GM18520 (cell line): ENCODE data around the gene ZCCHC3.
"Not testable (repeated sequence)": the region's sequence is repeated elsewhere in the genome, so short reads cannot be mapped to it uniquely, and the experiment has no call there.

Experiments
- ATAC-seq: cut with Tn5 transposase; IDR thresholded peaks from one replicate; pipeline ENCODE4 v1.9.1; 2021; ENCODE audit not compliant: unreplicated experiment

Gene ZCCHC3

DNA sequence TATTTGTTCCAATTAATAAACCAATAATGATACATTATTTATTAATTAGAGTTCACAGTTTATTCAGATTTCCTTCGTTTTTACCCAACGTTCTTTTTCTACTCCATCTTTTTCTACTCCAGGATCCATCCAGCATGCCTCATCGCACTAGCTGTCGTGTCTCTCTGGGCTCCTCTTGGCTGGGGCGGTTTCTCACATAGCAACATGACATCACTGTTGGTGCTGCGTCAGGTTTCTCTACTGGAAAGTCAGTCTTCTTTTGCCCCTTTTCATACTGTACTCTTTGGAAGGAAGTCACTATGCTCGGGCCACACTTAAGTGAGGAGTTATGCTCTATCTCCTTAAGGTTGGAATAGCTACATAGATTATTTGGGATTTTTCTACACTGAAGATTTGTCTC is 14.2 kb downstream of the ZCCHC3 start:
- ATAC-seq = no peak

DNA sequence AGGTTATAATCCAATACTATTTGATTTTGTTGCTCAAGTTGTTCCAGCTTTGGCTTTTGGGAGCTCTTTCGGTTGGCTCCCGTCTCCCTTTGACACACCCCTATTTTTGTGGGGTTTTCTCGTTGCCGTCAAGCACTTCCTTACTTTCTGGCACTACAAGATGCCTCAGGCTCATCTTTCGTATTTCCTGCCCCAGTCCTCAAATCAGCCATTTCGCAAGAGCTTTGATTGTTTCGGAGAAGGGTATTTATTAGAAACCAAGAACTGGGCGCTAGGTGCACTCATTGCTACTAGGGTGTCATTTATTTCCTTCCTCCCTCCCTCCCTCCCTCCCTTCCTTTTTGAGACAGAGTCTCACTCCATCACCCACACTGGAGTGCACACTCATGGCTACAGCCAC is 14.7 kb downstream of the ZCCHC3 start:
- ATAC-seq = no peak

DNA sequence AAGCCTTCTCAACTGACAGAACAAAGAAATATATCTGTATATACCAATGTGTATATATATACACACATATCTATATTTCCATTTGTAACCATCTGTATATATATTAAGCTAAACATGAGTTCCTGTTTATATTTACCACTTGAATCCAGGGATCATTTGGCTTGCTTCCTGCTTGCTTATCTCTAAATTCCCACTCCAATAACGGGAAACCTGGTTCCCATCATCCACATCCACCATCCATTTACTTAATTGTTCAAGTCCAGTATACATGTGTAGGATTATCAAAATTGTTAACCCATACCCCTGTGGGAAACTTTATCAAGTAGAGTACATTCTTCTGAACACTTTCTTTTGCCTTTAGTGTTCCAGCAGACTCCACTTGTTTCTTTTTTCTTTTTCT is 15.5 kb downstream of the ZCCHC3 start:
- ATAC-seq = no peak

DNA sequence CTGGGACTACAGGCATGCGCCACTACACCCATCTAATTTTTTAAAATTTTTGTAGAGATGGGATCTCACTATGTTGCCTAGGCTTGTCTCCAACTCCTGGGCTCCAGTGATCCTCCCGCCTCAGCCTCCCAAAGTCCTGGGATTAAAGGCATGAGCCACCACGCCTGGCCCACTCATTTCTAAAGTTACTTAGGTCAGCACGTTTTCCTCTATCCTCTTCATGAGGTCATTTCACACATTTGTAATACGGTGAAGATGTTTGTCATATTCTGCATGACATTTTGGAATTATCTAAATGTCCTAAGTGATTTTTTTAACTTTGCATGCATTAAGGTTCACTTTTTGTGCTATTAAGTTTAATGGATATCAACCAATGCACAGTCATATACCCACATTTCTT is 16.0 kb downstream of the ZCCHC3 start:
- ATAC-seq = no peak

DNA sequence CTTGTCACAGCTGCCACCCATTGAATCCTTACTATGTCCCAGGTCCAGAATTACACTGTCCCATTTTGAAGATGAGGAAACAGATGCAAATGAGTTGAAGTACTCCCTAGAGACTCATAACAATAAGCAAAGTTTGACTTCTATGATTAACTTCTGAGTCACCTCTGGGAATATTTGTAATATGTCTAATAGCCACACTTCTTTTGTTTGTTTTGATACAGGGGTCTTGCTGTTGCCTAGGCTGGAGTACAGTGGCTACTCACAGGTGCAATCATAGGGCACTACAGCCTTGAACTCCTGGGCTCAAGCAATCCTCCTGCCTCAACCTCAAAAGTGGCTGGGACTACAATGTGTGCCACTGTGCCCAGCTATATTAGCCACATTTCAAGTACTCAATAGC is 16.6 kb downstream of the ZCCHC3 start:
- no peak for ATAC-seq

DNA sequence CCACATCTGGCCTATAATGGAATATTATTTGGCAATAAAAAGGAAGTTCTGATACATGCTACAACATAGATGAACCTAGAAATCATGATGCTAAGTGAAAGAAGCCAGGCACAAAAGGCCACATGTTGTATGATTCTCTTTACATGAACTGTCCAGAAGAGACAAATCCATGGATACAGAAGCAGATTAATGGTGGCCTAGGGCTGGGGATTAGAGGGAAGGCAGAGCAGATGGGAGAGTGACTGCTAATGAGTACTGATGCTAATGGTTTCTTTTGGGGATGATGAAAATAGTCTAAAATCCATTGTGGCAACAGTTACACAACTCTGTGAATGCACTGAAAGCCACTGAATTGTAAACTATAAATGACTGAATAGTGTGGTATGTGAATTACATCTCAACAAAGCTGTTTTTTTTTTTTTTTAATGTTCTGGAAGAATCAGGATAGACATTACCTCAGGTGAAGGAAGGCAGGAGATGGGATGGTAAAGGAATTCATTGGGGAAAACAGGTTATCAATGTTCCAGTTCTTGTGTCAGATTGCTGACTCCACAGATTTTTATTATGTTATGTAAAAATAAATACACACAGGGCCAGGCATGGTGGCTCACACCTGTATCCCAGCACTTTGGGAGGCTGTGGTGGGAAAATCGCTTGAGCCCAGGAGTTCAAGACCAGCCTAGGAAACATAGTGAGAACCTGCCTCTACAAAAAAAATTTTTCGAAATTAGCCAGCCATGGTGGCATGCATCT is 19.1 kb downstream of the ZCCHC3 start:
- no peak for ATAC-seq

DNA sequence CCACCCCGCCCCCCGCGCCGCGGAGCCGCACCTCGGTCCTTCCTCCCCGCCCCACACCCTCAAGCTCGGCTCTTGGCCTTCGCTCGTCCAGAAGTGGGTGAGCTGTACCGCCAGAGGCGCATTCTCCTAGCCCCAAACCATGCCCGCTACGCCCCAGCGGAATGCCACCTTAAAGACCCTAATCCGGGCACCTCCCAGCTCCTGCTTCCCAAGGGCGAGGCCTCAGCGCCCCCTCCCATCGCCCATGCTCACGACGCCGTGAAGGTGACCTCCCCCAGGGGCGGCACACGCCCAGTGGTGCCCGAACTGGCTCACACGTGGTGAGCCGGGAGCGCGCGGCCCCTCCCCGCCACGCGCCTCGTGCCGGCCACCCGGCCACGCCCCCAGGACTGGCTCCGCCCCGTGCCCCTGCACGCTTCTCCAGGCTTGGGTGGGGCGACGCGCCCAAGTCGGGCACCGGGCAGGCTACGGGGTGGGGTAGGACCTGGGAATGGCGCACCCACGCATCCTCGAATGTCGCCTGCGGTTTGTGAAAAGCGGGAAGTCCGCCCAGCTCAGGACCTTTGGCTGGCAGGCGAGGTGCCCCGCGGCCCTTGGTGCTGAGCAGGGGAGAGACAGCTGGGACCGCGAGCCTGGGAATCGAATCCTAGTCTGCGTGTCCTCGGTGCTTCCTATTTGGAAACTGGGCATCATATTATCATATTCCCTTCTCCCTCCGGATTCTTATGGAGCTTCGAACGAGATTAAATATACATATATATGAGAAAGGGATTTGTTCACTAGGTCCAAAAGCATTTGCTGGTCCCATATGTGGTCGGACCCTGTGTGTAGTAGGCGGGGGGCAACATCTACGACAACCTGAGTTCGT is 27.0 kb downstream of the ZCCHC3 start:
- peak; percentile 43 for ATAC-seq

DNA sequence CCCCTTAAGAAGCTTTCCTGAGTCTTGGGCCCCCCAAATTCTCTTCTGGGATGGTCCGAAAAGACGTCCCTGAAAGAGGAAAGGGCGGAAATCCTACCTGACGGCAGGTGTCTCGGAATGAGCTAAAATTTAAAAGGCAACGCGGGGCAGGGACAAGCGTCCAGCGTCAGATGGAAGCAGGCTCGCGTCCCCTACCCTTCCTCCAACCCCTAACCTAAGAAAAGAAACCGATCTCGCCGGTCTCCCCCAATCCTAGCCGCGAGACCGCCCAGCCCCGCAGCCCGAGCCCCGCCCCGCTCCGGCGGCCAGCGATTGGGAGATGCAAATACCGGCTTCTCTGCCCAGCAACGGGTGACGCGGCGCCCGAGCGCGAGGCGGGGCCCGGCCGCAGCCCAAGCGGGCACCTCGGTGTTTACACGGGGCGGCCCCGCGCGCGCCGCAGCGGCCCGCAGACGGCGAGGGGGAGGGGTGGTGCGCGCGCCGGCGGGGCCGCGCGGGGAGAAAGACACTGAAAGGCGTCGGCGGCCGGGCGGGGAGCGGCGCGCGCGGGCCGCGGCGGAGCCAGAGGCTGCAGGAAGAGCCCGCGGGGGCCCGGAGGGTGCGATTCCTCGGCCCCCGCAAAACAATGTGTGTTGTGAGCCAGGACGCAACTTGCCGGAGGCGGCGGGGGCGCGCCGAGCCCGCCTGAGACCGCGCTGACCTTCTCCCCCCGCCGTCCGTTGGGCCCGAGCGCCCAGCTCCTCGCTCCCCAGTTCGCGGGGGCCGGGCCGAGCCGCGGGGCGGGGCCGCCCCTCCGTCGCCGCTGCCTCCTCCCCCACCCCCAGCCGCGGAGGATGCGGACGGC is 27.9 kb downstream of the ZCCHC3 start, which contains the start of gene SOX12:
Gene SOX12, plus strand, starts transcription at position 508 of the 844 bp plus-strand sequence. CDS start 373 bp downstream, outside the sequence.
- peak; percentile 79 for ATAC-seq

DNA sequence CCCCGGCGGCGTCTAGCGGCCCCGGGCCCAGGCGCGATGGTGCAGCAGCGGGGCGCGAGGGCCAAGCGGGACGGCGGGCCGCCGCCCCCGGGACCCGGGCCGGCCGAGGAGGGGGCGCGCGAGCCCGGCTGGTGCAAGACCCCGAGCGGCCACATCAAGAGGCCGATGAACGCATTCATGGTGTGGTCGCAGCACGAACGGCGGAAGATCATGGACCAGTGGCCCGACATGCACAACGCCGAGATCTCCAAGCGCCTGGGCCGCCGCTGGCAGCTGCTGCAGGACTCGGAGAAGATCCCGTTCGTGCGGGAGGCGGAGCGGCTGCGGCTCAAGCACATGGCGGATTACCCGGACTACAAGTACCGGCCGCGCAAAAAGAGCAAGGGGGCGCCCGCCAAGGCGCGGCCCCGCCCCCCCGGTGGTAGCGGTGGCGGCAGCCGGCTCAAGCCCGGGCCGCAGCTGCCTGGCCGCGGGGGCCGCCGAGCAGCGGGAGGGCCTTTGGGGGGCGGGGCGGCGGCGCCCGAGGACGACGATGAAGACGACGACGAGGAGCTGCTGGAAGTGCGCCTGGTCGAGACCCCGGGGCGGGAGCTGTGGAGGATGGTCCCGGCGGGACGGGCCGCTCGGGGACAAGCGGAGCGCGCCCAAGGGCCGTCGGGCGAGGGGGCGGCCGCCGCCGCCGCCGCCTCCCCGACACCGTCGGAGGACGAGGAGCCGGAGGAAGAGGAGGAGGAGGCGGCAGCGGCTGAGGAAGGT is 28.7 kb downstream of the ZCCHC3 start:
- no peak for ATAC-seq

DNA sequence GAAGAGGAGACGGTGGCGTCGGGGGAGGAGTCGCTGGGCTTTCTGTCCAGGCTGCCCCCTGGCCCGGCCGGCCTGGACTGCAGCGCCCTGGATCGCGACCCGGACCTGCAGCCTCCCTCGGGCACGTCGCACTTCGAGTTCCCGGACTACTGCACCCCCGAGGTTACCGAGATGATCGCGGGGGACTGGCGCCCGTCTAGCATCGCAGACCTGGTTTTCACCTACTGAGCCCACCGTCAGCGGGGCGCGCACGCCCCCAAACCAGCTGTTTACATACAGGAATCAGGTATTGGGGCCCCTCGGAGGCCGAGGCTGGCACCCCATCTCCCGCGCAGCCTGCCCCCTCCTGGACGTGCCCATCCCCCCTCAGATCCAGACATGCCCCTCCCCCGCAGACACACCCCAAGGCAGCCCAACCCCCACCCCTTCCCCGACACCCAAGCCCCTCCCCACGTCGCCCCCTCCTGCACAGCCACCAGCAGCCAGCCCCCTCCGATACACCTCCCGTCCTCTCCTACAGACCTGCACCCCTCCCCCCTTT is 29.3 kb downstream of the ZCCHC3 start:
- ATAC-seq = no peak

DNA sequence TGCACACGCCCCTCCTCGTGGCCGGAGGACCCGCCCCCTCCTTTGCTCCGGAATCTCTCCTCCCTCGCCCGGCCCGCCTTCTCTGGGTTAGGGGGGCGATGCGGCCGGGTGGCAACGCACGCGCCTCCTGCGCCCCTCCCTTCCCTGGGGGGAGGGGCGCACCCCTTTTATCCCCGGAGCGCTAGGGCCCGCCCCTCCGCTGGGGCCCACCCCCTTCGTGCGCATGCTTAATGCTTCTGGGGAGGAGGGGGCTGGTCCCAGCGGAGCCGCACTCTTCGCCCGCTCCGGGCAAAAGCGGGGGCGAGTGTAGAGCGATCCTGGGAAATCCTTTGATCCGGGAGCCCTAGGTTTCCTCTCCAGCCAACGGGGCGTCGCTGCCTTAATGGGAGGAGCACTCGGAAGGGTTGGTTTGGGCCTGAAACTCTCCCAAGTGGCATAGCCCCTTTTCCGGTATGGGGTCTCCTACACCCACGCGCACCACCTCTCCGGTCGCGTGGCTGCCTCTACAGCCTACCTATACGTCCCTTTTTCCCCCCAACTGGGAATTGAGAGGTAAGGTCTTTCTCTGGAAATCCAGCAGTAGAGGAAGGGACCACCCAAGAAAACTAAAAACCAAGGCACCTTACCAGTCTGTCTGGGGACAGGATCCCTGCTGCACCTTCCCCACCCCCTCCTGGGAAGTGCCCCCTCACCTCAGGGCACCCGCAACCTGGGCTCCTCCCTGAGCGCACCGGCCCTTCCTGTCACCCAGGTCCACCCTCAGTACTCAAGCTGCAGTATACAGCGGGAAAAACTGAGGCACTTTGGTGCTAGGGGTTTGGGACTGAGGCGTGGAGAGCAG is 30.0 kb downstream of the ZCCHC3 start:
- ATAC-seq = no peak

DNA sequence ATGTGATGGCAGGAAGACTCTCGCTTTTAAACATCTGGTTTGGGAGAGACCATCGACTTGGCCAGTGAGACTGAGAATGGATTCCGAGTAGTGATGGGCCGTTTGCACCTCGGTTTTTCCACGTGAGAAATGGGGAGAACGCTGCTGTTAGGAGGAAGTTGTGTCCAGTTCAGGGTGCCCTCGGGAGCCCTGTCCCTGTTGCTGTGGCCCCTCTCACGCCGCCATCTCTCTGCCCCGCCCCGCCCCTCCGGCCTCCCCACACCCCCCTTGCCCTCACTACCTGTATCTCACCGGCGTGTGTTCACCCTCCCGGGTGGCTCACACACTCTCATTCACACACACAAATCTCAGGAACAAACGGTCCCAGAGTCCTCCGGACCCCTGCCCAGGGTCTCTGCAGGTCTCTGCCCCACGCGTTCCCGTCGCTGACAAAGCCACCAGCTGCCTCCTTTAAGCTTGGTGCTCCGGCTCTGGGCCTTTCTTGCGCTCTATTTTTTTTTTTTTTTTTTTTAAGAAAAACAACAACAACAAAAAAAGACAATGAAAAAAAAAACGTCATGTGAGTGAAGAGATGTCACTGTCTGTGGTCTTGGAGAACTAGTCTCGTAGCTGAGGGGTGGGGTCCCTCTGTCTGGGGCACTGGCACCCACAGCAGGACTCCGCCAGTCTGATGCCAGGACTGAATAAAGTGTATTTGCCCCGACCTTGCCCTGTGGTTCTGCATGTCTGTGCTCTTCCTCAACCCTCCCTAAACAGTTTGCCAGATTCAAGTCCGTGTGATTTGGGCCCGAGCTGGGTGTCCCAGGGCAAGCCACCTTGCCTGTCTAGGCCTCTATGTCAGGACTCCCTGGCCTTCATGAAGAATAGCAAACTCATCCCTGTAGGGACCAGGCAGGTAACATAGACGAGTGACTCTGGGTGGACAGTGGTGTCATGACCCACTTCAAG is 30.9 kb downstream of the ZCCHC3 start:
- no peak for ATAC-seq

DNA sequence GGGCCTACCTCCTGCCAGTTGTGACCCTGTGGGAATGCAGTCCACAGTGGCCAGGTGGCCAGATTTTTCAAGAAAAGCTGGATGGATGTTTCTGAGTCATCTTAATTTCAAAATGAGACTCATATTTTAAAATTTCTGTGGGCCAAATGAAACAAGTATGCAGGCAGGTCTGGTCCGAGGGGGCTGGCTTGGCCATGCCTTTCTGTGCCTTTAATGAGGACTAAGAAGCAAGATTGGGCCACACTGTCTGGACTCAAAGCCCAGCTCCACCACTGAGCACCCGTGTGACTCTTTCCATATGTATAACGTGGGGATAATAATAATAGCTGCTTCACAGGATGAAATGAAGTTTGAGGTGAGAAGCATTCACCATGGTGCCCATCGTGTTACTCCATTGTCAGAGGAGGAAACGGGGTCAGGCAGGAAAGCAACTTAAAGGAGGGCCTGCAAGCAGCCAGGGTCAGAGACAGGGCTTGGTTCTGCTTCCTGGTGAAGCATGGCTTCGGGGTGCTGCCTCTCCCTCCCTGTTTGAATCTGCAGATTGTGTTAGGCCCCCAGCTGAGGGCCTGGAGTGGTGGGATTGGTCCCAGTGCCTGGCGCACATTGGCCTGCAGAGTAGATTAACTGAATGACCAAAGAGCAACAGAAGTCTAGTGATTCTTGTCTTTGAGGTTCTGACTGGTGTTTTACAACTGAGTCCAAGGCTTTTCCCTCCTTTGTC is 31.8 kb downstream of the ZCCHC3 start:
- no peak for ATAC-seq

DNA sequence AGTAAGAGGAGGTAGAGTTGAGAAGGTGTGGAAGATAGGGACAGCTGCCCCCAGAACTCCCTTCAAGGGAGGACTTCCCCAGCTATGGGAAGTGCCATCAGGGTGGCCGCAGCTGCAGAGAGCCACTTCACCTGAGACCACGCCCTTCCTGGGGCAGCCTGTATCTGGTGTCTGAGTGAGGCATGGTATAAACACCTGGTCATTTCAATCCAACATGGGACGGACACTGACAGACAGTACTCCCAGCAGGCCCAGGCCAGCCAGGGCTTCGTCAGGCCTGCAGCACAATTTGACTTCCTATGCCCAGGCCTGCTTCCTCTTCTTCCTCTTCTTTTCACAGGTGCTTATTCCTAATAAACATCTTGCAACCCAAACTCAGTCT is 32.5 kb downstream of the ZCCHC3 start:
- ATAC-seq = no peak

DNA sequence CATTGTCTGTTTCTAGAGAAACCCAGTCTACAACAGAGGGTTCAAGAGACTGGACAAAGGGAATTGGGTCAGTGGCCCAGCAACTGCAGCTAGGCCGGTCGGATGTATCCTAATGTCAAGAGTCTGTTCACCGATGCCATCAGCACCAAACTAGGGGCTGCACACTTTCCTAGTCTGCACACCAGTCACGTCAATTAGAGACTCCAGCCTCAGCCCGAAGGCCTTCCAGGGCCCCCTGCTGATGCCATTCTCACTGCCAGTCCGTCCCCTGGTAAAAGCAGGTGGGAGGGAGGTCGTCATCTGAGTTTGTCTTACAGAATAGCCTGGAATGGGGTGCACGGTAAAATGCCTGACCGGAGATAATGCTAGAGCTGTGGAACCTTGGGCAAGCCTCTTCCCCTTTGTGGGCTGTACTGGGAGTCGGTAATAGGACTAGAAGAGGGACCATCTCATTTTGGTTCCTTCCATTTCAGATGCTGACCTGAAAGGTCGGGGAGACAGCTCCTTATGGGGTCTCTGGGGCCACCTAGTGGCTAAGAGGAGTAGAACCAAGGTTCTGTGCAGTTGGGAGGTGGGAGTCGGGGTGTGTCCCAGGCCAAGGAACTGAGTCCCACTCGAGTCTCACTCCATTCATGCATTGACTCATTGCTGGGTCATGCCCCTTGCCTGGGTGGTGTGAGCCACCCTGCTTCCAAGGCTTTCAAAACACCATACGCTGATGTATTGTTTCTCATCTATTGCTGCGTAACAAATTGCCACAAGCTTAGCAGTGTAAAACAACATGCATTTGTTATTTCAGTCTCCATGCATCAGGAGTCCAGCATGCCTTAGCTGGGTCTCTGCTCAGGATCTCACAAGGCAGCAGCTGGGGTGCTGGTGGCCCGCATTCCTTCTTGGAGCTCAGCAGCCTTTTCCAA is 33.1 kb downstream of the ZCCHC3 start:
- ATAC-seq = peak; percentile 35

DNA sequence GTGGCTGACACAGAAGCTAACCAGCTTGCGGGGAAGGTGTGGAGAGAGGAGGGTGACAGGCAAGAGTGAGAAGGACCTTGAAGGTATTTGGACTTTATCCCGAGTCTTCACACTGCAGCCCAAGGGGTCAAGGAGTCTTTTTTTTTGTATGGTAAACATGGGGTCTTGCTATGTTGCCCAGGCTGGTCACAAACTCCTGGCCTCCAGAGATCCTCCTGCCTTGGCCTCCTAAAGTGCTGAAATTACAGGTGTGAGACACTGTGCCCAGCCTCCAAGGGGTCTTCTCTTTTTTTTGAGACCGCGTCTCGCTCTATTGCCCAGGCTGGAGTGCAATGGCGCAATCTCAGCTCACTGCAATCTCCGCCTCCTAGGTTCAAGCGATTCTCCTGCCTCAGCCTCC is 37.2 kb downstream of the ZCCHC3 start:
- ATAC-seq = no peak

DNA sequence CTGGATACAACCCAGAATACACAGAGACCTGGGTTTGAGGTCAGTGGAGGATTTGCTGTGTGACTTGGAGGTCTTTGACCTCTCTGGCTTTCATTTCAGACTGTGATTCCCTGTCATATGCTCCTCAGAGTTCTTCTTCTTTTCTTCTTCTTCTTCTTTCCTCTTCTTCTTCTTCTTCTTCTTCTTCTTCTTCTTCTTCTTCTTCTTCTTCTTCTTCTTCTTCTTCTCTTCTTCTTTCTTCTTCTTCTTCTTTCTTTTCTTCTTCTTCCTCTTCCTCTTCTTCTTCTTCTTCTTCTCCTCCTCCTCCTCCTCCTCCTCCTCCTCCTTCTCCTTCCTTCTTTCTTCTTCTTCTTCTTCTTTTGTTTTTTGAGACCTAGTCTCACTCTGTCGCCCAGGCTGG is 38.7 kb downstream of the ZCCHC3 start:
- not testable (repeated sequence) for ATAC-seq
